ENCODE results near the gene KPTN. TPM values are rescaled to one million over a fixed set of nuclear protein-coding genes. Genes with fewer than 3 reads are reported as not detected.

The KPTN gene
- total and polyA plus RNA-seq, 2 donors (not counting 1 experiment from before 2014, with no cell fraction given): 8.1 to 11.4 TPM

DNA sequence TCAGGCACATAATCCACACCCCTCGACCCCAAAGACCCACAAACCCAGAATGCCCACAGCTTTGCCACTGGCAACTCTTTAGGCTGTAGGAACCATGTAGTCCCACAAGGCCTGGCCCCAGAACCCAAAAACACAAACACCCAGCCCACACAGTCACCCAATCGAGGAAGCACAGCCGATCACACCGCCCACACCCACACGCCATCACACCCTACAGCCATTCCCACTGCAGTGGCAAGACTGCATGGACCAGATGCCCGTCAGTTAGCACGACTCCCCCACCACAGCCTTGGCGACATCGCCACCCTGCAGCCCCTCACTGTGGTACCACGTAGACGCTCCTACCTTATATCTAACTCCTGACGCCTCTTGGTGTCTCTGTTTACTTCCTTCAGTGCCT, 40.7 kb downstream of the KPTN start:
- Mint-ChIP-seq H3K9me3 (ENCODE audit: insufficient read depth) (no peaks in the 10 kb centered on the region), H3K27ac (no peak overlapping the region), H3K27me3 (peaks cover 75% of the 10 kb centered on the region), H3K4me3 (no peak overlapping the region), H3K4me1 (peaks cover 27% of the 10 kb centered on the region)
- CTCF ChIA-PET: no interaction called here
- TF ChIP-seq EZH2 (IDR thresholded peaks at IDR 0.05; ENCODE audit: borderline replicate concordance, insufficient read depth, low read depth, low read length, poor library complexity, severe bottlenecking): no peak
- TF ChIP-seq, protein P1, sequence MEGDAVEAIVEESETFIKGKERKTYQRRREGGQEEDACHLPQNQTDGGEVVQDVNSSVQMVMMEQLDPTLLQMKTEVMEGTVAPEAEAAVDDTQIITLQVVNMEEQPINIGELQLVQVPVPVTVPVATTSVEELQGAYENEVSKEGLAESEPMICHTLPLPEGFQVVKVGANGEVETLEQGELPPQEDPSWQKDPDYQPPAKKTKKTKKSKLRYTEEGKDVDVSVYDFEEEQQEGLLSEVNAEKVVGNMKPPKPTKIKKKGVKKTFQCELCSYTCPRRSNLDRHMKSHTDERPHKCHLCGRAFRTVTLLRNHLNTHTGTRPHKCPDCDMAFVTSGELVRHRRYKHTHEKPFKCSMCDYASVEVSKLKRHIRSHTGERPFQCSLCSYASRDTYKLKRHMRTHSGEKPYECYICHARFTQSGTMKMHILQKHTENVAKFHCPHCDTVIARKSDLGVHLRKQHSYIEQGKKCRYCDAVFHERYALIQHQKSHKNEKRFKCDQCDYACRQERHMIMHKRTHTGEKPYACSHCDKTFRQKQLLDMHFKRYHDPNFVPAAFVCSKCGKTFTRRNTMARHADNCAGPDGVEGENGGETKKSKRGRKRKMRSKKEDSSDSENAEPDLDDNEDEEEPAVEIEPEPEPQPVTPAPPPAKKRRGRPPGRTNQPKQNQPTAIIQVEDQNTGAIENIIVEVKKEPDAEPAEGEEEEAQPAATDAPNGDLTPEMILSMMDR (IDR thresholded peaks at IDR 0.05): no peak
- ATAC-seq (ENCODE audit: low read depth): no peak
- WGBS (ENCODE audit: insufficient coverage): 63% methylated on average over 12 of the region's 12 CpGs
- Histone ChIP-seq H3K4me3 (ENCODE audit: control extremely low read depth in 1 of 5, extremely low read depth in 1 of 5, insufficient read depth in 1 of 5, low read depth in 2 of 5, low read length in 4 of 5) (no peak overlapping the region), H3K27ac (ENCODE audit: low read length in 2 of 2) (no peak overlapping the region), H3K4me1 (ENCODE audit: control insufficient read depth in 2 of 2, insufficient read depth in 2 of 2, low read length in 2 of 2) (peaks cover 32 to 42% of the 10 kb centered on the region in 2 donors), H3K9ac (ENCODE audit: low read length) (no peak overlapping the region), H4K20me1 (ENCODE audit: control insufficient read depth, insufficient read depth, low read length, poor library complexity, severe bottlenecking) (no peaks in the 10 kb centered on the region), H3K27me3 (replicated peaks in 1 of 4; ENCODE audit: control extremely low read depth in 1 of 4, control insufficient read depth in 3 of 4, insufficient read depth in 4 of 4, low read length in 3 of 4) (peaks cover 0 to 81% (median 47%) of the 10 kb centered on the region in 4 experiments), H3K79me2 (ENCODE audit: control insufficient read depth, insufficient read depth, low read length) (no peaks in the 10 kb centered on the region), H3K9me3 (ENCODE audit: control extremely low read depth in 1 of 3, control insufficient read depth in 2 of 3, insufficient read depth in 1 of 3, low read length in 2 of 3) (peaks cover 0 to 50% (median 6%) of the 10 kb centered on the region in 3 donors), H3K36me3 (replicated peaks in 1 of 2; ENCODE audit: control extremely low read depth in 1 of 2, control insufficient read depth in 1 of 2, extremely low read depth in 1 of 2, insufficient read depth in 2 of 2, low read length in 1 of 2) (no peaks in the 10 kb centered on the region), H3K4me2 (replicated peaks; ENCODE audit: low read depth, low read length, poor library complexity, severe bottlenecking) (no peak overlapping the region), H2AFZ (ENCODE audit: insufficient read depth, low read depth, low read length, poor library complexity, severe bottlenecking) (no peak overlapping the region)
- POLR2A ChIA-PET: no interaction called here
- no peak for DNase-seq
- intact Hi-C loops (cut with micrococcal nuclease): no loop called here

DNA sequence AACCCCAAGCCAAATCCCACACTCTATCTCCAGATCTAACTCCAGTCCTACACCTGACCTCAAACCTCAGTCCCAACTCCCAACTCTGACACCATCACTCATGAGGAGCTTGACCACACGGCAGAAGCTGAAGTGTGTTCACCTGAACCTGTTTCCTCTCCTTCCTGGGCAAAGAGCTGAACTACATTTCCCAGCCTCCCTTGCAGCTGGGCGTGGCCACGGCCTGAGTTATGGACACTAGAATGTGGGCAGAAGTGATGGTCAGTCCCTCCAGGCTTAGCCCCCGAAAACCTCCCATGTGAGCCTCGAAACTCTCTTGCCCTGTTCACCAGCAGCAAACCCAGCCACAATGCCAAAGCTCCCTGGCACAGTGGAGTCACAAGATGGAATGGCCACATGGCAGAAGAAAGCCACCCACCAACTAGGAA, 45.2 kb downstream of the KPTN start:
- H3K4me1 Mint-ChIP-seq: peaks cover 5% of the 10 kb centered on the region
- no peak overlapping the region for H3K27ac Mint-ChIP-seq
- Histone ChIP-seq H3K4me2 (replicated peaks; ENCODE audit: low read depth, low read length, poor library complexity, severe bottlenecking) (no peak overlapping the region), H3K4me3 (ENCODE audit: control extremely low read depth in 1 of 5, extremely low read depth in 1 of 5, insufficient read depth in 1 of 5, low read depth in 2 of 5, low read length in 4 of 5) (no peak overlapping the region), H3K9me3 (ENCODE audit: control extremely low read depth in 1 of 3, control insufficient read depth in 2 of 3, insufficient read depth in 1 of 3, low read length in 2 of 3) (peaks cover 0 to 13% (median 0%) of the 10 kb centered on the region in 3 donors), H2AFZ (ENCODE audit: insufficient read depth, low read depth, low read length, poor library complexity, severe bottlenecking) (no peak overlapping the region), H3K27ac (ENCODE audit: low read length in 2 of 2) (no peak overlapping the region), H3K27me3 (replicated peaks in 1 of 4; ENCODE audit: control extremely low read depth in 1 of 4, control insufficient read depth in 3 of 4, insufficient read depth in 4 of 4, low read length in 3 of 4) (peaks cover 0 to 73% (median 30%) of the 10 kb centered on the region in 4 experiments), H4K20me1 (ENCODE audit: control insufficient read depth, insufficient read depth, low read length, poor library complexity, severe bottlenecking) (no peaks in the 10 kb centered on the region), H3K36me3 (replicated peaks in 1 of 2; ENCODE audit: control extremely low read depth in 1 of 2, control insufficient read depth in 1 of 2, extremely low read depth in 1 of 2, insufficient read depth in 2 of 2, low read length in 1 of 2) (no peaks in the 10 kb centered on the region), H3K4me1 (ENCODE audit: control insufficient read depth in 2 of 2, insufficient read depth in 2 of 2, low read length in 2 of 2) (peaks cover 6 to 10% of the 10 kb centered on the region in 2 donors), H3K9ac (ENCODE audit: low read length) (no peak overlapping the region), H3K79me2 (ENCODE audit: control insufficient read depth, insufficient read depth, low read length) (no peaks in the 10 kb centered on the region)
- H3K27me3 Mint-ChIP-seq: peaks cover 68% of the 10 kb centered on the region
- CTCF ChIA-PET: interaction anchor here (1.2 to 9.0 kb wide), 5 partner anchors 93 to 270 kb away, joined by 3 to 175 read pairs (median 3); no protein-coding TSS in a partner anchor
- DNase-seq (no peak), ATAC-seq (ENCODE audit: low read depth) (no peak)
- no peak overlapping the region for H3K4me3 Mint-ChIP-seq
- POLR2A ChIA-PET: no interaction called here
- intact Hi-C loops (cut with micrococcal nuclease): no loop called here
- H3K9me3 Mint-ChIP-seq (ENCODE audit: insufficient read depth): no peaks in the 10 kb centered on the region
- 44% methylated on average over 5 of the region's 5 CpGs for WGBS (ENCODE audit: insufficient coverage)
- TF ChIP-seq, protein P1 (IDR thresholded peaks at IDR 0.05): no peak
- TF ChIP-seq EZH2 (IDR thresholded peaks at IDR 0.05; ENCODE audit: borderline replicate concordance, insufficient read depth, low read depth, low read length, poor library complexity, severe bottlenecking): no peak
